Mucosa of descending colon (tissue), 3 donors: ENCODE data around the gene C1orf174. TPM values are rescaled to one million over a fixed set of nuclear protein-coding genes. Genes with fewer than 3 reads are reported as not detected.
A peak's percentile ranks its signal among the peaks of the same experiment; 100 is the strongest.

Source experiments
- ATAC-seq: fragments of 200-7000 bp; cut with Tn5 transposase; one replicate; pipeline ENCODE4 v1.9.1; 2020; ENCODE audit warnings: mild to moderate bottlenecking, moderate library complexity
- DNase-seq, 3 donors: peaks; one replicate each; pipeline ENCODE4 v3.0.0-alpha.2; 2020
- H3K36me3 ChIP-seq: fragments of 200-600 bp; one replicate; pipeline ENCODE4 v1.8.0; 2021; ENCODE audit warnings: low read depth, mild to moderate bottlenecking
- H3K4me1 ChIP-seq: fragments of 200-600 bp; one replicate; pipeline ENCODE4 v1.8.0; 2021; ENCODE audit warnings: low read depth, mild to moderate bottlenecking
- H3K4me3 ChIP-seq: fragments of 200-600 bp; one replicate; pipeline ENCODE4 v1.8.0; 2021; ENCODE audit warnings: mild to moderate bottlenecking
- H3K9me3 ChIP-seq: fragments of 200-600 bp; one replicate; pipeline ENCODE4 v1.8.0; 2021; ENCODE audit warnings: mild to moderate bottlenecking
- intact Hi-C, 2 donors: fragments of 100-400 bp; cut with DNase I in 1 of 2; cut with micrococcal nuclease in 1 of 2; formaldehyde crosslinking; loops; one replicate each; pipeline versions ENCODE4 v1.11.0 to v1.11.1; 2022; cut with DNase I, micrococcal nuclease
- total RNA-seq, 3 donors: library from RNA; stranded (reverse); fragmentation: NEBNext Ultra II Directional in 2 of 3; extraction: Animal tissue kit (Norgen Biotek cat#: 25700) in 2 of 3; gene quantifications; one replicate each; pipeline versions ENCODE4 v1.2.1 to v1.2.4, GENCODE V29; 2021 to 2023
- TF ChIP-seq, protein P1 (sequence below): fragments of 200-600 bp; IDR thresholded peaks from one replicate; pipeline ENCODE4 v1.8.0; 2022; ENCODE audit warnings: antibody characterized with exemption, mild to moderate bottlenecking
- donor health status: DM: no; HTN: no; CAD: no; lungs with moderate emphysema.
- donor health status: DM: no; HTN: no; CAD: no.
- donor health status: DM: no; HTN: yes; CAD: no.

Gene C1orf174
- total RNA-seq, 3 donors from 2014 or later = 19.3 to 23.7 (median 21.8) TPM

DNA sequence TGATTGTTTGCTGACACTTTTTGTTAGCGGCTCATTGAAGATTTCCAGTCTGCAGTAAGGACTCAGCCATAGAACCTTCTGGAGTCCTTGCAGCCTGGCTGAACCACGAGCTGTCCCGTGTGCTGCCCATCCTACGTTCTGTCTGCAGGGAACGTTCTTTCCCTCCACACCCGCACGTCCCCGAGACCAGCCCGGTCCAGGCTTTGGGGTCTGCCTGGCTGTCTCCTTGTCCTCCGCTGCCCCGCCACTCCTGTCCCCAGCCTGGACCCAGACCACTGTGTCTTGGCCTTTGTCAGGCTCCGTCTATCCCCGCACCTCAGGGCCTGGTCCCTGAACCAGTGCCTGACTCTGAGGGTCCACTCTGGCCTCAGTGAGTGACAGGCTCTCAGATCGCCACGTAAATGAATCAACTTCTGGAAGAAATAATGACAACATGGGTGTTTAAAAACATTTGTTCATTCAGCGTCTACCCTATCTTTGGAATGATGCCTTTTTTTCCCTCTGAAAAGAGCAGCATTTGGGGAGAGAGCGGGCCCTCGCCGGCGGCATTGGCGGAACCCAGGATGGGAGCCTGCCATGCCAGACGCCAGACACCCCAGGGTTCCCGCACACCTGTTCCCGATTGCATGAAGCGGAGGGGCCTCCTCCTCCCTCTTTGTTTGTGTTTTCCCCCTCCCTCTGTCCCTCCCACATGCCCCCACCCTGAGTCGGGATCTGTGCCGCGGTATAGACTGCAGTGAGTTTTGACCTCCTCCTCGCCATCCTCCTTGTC lies 43.9 kb upstream of the C1orf174 start:
- no peak for ATAC-seq
- TF ChIP-seq, protein P1, sequence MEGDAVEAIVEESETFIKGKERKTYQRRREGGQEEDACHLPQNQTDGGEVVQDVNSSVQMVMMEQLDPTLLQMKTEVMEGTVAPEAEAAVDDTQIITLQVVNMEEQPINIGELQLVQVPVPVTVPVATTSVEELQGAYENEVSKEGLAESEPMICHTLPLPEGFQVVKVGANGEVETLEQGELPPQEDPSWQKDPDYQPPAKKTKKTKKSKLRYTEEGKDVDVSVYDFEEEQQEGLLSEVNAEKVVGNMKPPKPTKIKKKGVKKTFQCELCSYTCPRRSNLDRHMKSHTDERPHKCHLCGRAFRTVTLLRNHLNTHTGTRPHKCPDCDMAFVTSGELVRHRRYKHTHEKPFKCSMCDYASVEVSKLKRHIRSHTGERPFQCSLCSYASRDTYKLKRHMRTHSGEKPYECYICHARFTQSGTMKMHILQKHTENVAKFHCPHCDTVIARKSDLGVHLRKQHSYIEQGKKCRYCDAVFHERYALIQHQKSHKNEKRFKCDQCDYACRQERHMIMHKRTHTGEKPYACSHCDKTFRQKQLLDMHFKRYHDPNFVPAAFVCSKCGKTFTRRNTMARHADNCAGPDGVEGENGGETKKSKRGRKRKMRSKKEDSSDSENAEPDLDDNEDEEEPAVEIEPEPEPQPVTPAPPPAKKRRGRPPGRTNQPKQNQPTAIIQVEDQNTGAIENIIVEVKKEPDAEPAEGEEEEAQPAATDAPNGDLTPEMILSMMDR = no peak
- intact Hi-C loops = no loop called here

DNA sequence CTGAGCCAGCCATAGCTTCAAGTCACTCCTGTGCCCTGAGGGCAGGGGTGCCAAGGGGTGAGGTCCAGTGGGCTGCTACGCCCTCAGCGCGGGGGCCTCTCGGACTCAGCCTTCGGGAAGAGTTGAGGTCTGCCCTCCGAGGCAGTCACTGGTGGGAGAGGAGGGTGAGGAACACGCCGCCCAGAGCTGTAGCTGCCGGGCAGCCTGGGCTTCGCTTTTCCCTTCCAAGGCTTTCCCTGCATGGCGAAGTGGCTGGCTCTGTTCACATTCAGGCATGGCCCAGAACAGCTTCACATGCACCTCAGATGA lies 43.0 kb upstream of the C1orf174 start:
- Histone ChIP-seq H3K4me3 (no peak overlapping the region), H3K36me3 (no peaks in the 10 kb centered on the region), H3K9me3 (no peaks in the 10 kb centered on the region), H3K4me1 (no peaks in the 10 kb centered on the region)
- peak in 1 of 3 donors; percentile 35 for DNase-seq
- TF ChIP-seq, protein P1 = no peak
- intact Hi-C loops = no loop called here
- no peak for ATAC-seq

More for the DNA sequence above, 43.9 kb upstream of the C1orf174 start:
- H3K4me3 ChIP-seq = no peak overlapping the region
- H3K36me3 ChIP-seq = no peaks in the 10 kb centered on the region
- H3K4me1 ChIP-seq = no peaks in the 10 kb centered on the region
- H3K9me3 ChIP-seq = no peaks in the 10 kb centered on the region
- DNase-seq = no peak

DNA sequence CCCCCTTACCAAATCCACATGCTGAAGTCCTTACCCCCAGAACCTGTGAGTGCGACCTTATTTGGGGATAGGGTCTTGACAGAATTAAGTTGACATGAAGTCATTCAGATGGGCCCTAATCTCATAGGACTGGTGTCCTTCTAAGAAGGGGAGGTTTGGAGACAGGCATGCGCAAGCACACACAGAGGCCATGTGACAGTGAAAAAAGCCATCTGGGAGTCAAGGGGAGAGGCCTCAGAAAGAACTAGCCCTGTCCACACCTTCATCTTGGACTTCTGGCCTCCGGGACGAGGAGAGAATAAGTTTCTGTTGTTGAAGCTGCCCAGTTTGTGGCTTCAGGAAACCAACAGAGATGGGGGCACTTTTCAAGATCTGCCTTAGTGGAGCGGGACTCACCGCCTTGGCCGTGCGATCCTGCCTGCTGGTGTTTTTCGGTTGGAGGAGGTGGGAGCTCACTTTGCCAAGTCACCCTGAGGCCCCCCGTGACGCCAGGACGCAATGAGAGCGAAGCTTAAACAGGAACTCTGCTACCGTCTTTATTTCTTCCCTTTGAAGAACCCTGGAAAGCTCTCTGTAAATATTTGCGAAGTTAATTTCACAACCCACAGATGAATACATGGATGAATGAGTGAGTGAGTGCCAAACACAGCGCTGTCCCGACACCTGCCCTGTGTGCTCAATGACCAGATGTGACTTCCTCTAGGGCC lies 42.5 kb upstream of the C1orf174 start:
- intact Hi-C loops = no loop called here
- Histone ChIP-seq H3K4me1 (no peaks in the 10 kb centered on the region), H3K36me3 (no peaks in the 10 kb centered on the region), H3K9me3 (no peaks in the 10 kb centered on the region), H3K4me3 (no peak overlapping the region)
- TF ChIP-seq, protein P1 = no peak
- ATAC-seq (peak; percentile 87), DNase-seq (peak in 2 of 3 donors; percentile 31 to 37)

DNA sequence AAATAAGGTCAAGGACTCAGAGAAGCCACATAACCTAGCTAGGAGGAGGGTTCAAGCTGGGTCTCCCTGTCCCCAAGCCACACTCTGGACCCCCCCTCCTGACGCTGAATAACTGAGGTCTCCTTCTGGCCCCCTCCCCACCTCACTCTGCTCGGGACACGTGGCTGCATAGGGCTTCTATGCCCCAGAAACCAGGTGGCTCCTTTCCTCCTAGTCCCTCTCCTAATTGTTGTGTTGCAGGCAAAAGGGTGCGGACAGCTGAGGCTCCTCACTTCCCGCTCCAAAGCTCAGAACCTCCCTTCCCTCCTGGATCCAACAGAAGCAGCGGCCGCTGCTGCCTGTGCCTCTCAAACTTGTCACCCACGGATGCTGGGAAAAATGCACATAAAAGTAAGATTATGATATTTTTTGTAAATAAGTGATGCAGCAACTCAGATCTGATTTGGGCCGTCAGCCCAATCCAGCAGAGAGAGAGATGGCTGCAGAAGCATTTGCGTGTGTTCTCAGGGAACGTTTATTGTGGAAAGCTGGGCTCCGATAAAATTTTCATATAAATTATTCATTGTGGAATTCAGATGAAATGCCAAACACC lies 40.8 kb upstream of the C1orf174 start:
- Histone ChIP-seq H3K4me3 (no peak overlapping the region), H3K4me1 (no peaks in the 10 kb centered on the region), H3K9me3 (peaks cover 8% of the 10 kb centered on the region), H3K36me3 (no peaks in the 10 kb centered on the region)
- intact Hi-C loops = no loop called here
- DNase-seq = no peak
- TF ChIP-seq, protein P1 = no peak
- ATAC-seq = no peak

DNA sequence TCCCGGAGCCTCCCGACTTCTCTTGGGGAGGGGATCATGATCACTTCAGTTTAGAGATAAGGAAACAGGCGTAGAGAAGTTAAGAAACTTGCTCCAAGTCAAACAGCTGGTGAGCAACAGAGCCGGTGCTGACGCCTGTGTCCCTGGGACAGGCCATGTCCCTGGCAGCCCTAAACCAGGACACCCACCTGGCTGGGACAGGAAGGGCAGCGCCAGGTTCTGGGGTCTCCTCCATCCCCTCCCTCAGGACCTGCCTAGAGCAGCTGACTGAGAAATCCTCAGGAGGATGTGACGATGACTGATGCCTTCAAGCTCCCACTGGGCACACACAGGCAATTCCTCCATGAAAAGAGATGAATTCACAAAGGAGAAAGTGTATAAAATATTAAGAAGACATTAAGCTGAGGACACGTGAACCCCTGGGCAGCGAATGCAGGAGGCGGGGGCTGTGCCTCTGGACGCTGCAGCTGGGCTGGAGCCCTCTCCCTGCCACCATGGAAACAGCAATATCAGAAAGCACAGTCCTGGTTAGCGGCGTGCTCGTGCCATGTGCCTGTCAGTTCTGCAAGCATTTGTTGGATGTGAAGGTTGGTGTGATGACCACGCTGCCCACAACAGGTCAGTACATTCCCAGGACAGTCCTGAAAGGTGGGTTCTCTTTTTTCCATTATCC lies 40.1 kb upstream of the C1orf174 start:
- intact Hi-C loops = no loop called here
- Histone ChIP-seq H3K4me3 (no peak overlapping the region), H3K4me1 (no peaks in the 10 kb centered on the region), H3K36me3 (no peaks in the 10 kb centered on the region), H3K9me3 (peaks cover 8% of the 10 kb centered on the region)
- DNase-seq (no peak), ATAC-seq (no peak)
- TF ChIP-seq, protein P1 = no peak
